ENCODE data around the gene OTUD7B. TPM values are rescaled to one million over a fixed set of nuclear protein-coding genes. Genes with fewer than 3 reads are reported as not detected.
A peak's percentile ranks its signal among the peaks of the same experiment; 100 is the strongest.

Gene OTUD7B
- total RNA-seq, 1 donor from 2014 or later: 7.2 TPM

GRCh38 chr1:149888999-149889289, 121.6 kb downstream of the OTUD7B start:
- H3K4me3 ChIP-seq (ENCODE audit: low read depth, low read length): peak overlapping the region; percentile 65
- no peak for DNase-seq (ENCODE audit: low read depth)
- no peak for TF ChIP-seq CTCF (conservative IDR thresholded peaks at IDR 0.05; ENCODE audit: low read depth, low read length)

GRCh38 chr1:149888247-149888998, 122.1 kb downstream of the OTUD7B start:
- no peak for DNase-seq (ENCODE audit: low read depth)
- peak overlapping the region; percentile 65 for H3K4me3 ChIP-seq (ENCODE audit: low read depth, low read length)
- TF ChIP-seq CTCF (conservative IDR thresholded peaks at IDR 0.05; ENCODE audit: low read depth, low read length): peak; percentile 70

Other genes with a start within 250 kb of the OTUD7B start
- gene FCGR1A, start 228.0 kb downstream of the OTUD7B start, total RNA-seq: not detected in 2 replicates
- gene BOLA1, start 111.2 kb downstream of the OTUD7B start, total RNA-seq: 18.7 and 29.2 TPM in 2 replicates
- gene SV2A, start 92.9 kb downstream of the OTUD7B start, total RNA-seq: 2.9 and 5.9 TPM in 2 replicates
- 7.7 and 14.5 TPM in 2 replicates for gene SF3B4, start 82.9 kb downstream of the OTUD7B start, total RNA-seq
- gene MTMR11, start 73.8 kb downstream of the OTUD7B start, total RNA-seq: 8.9 and 10.1 TPM in 2 replicates
- 12.5 and 26.9 TPM in 2 replicates for gene VPS45, start 57.0 kb upstream of the OTUD7B start, total RNA-seq
- gene PLEKHO1, start 139.2 kb upstream of the OTUD7B start, total RNA-seq: 56.1 and 68.4 TPM in 2 replicates
- gene ANP32E, start 225.4 kb upstream of the OTUD7B start, total RNA-seq: 42.2 and 55.3 TPM in 2 replicates
- gene CA14, start 247.0 kb upstream of the OTUD7B start, total RNA-seq: not detected in 2 replicates